Nephron progenitor cell (in vitro differentiated cells): ENCODE data around the gene SLC4A5.

Experiments
- DNase-seq: peaks from one replicate; pipeline ENCODE4 v3.0.0; 2021
- H3K27ac Mint-ChIP-seq: 2 replicates; pipeline ENCODE4 v1.8.0; 2021; ENCODE audit warnings: mild to moderate bottlenecking, moderate library complexity, mixed read lengths
- H3K27me3 Mint-ChIP-seq: 2 replicates; pipeline ENCODE4 v1.8.0; 2021; ENCODE audit warnings: mild to moderate bottlenecking, low read depth, mixed read lengths; ENCODE audit not compliant: poor library complexity
- H3K36me3 Mint-ChIP-seq: 2 replicates; pipeline ENCODE4 v1.8.0; 2021; ENCODE audit warnings: low read depth, mixed read lengths
- H3K4me1 Mint-ChIP-seq: 2 replicates; pipeline ENCODE4 v1.8.0; 2021; ENCODE audit warnings: mixed read lengths
- H3K4me3 Mint-ChIP-seq: 2 replicates; pipeline ENCODE4 v1.8.0; 2021; ENCODE audit warnings: mild to moderate bottlenecking, moderate library complexity, mixed read lengths
- H3K9me3 Mint-ChIP-seq: 2 replicates; pipeline ENCODE4 v1.8.0; 2021; ENCODE audit warnings: mild to moderate bottlenecking, moderate library complexity, mixed read lengths
- TF ChIP-seq, protein P1 (sequence below): fragments of 200-600 bp; sonication (generic); IDR thresholded peaks from 2 replicates; pipeline ENCODE4 v1.5.0; 2021; ENCODE audit warnings: antibody characterized with exemption

SLC4A5 gene, protein sequence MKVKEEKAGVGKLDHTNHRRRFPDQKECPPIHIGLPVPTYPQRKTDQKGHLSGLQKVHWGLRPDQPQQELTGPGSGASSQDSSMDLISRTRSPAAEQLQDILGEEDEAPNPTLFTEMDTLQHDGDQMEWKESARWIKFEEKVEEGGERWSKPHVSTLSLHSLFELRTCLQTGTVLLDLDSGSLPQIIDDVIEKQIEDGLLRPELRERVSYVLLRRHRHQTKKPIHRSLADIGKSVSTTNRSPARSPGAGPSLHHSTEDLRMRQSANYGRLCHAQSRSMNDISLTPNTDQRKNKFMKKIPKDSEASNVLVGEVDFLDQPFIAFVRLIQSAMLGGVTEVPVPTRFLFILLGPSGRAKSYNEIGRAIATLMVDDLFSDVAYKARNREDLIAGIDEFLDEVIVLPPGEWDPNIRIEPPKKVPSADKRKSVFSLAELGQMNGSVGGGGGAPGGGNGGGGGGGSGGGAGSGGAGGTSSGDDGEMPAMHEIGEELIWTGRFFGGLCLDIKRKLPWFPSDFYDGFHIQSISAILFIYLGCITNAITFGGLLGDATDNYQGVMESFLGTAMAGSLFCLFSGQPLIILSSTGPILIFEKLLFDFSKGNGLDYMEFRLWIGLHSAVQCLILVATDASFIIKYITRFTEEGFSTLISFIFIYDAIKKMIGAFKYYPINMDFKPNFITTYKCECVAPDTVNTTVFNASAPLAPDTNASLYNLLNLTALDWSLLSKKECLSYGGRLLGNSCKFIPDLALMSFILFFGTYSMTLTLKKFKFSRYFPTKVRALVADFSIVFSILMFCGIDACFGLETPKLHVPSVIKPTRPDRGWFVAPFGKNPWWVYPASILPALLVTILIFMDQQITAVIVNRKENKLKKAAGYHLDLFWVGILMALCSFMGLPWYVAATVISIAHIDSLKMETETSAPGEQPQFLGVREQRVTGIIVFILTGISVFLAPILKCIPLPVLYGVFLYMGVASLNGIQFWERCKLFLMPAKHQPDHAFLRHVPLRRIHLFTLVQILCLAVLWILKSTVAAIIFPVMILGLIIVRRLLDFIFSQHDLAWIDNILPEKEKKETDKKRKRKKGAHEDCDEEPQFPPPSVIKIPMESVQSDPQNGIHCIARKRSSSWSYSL

DNA sequence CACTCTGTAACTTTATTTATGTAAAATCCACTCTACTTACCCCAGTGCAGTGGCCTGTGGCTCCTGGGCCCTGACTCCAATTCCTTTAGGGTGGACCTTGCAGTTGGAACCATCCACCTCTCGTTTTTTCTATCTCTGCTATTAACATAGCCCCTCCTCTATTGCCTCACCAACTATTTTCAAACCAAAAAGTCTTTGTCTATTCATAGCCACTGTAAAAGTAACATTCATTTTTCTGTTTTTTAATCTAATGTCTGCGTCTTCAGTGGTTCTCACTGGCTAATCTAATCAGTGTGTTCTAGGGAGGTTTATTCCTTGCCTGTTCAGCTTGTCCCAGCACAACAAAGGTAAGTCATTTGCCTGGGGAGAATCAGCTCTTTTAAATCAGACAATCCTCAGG lies at the start of gene SLC4A5:
SLC4A5 (minus strand) TSS at position 101 of the 400 bp plus-strand sequence. CDS start 28,393 bp downstream, outside the sequence.
- Mint-ChIP-seq H3K36me3 (no peaks in the 10 kb centered on the region), H3K9me3 (no peaks in the 10 kb centered on the region), H3K4me3 (no peak within 1 kb of the TSS), H3K4me1 (no peaks in the 10 kb centered on the region), H3K27ac (no peak within 1 kb of the TSS), H3K27me3 (peaks cover 23% of the 10 kb centered on the region)
- TF ChIP-seq, protein P1, sequence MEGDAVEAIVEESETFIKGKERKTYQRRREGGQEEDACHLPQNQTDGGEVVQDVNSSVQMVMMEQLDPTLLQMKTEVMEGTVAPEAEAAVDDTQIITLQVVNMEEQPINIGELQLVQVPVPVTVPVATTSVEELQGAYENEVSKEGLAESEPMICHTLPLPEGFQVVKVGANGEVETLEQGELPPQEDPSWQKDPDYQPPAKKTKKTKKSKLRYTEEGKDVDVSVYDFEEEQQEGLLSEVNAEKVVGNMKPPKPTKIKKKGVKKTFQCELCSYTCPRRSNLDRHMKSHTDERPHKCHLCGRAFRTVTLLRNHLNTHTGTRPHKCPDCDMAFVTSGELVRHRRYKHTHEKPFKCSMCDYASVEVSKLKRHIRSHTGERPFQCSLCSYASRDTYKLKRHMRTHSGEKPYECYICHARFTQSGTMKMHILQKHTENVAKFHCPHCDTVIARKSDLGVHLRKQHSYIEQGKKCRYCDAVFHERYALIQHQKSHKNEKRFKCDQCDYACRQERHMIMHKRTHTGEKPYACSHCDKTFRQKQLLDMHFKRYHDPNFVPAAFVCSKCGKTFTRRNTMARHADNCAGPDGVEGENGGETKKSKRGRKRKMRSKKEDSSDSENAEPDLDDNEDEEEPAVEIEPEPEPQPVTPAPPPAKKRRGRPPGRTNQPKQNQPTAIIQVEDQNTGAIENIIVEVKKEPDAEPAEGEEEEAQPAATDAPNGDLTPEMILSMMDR = no peak
- no peak for DNase-seq

DNA sequence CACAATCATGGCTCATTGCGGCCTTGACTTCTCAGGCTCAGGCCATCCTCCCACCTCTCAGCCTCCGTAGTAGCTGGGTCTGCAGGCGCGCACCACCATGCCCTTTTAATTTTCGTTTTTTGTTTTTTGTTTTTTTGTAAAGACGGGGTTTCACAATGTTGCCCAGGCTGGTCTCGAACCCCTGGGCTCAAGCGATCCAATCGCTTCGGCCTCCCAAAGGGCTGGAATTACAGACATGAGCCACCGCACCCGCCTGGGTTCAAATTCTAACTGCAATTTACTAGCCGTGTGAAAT lies 49.2 kb upstream of the SLC4A5 start:
- Mint-ChIP-seq H3K9me3 (no peaks in the 10 kb centered on the region), H3K36me3 (no peaks in the 10 kb centered on the region), H3K4me1 (peaks cover 5% of the 10 kb centered on the region), H3K27me3 (peaks cover 18% of the 10 kb centered on the region), H3K4me3 (peak overlapping the region; percentile 17), H3K27ac (no peak overlapping the region)
- no peak for DNase-seq
- TF ChIP-seq, protein P1 = no peak

DNA sequence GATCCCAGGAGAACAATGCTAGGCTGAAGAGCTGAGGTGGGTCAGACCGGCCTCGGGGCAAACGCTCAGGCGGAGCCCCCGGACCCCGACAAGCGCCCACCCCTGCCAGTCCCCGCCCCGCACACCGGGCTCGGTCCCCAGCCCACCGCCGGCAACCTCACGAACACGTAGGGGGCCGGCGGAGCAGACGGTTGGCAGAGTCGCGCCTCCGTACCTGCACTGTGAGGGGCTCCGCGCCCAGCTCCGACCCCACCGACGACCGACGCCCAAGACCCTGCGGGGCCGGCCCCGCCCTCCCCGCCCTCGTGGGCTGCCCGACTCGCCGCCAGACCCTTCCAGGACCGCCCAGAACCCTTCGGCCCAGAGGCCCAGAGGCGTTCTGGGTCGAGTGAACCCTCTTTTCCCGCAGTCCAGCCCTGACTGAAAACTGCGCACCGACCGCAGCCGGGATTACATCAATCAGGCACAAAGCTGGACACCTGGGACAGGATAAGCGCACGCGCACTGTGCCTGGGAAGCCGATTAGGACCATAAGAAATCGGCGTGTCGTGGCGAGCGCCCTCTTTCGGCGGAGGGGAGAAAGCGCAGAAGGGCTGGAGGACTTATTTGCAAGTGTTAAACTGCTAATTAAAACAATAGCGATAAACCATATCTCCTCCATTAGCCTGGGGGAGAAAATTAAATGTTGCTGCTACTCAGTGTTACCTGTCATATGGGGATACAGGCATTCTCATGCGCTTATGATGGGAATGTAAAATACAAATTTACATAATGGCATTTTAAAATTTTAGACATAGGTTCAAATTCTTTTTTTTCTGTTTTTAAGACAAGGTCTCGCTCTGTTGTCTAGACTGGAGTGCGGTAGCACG lies 48.6 kb upstream of the SLC4A5 start:
- Mint-ChIP-seq H3K27ac (peak overlapping the region; percentile 100), H3K27me3 (peaks cover 18% of the 10 kb centered on the region), H3K9me3 (no peaks in the 10 kb centered on the region), H3K4me1 (peaks cover 5% of the 10 kb centered on the region), H3K4me3 (no peak overlapping the region), H3K36me3 (no peaks in the 10 kb centered on the region)
- DNase-seq = peak; percentile 96
- TF ChIP-seq, protein P1 = peak; percentile 97

DNA sequence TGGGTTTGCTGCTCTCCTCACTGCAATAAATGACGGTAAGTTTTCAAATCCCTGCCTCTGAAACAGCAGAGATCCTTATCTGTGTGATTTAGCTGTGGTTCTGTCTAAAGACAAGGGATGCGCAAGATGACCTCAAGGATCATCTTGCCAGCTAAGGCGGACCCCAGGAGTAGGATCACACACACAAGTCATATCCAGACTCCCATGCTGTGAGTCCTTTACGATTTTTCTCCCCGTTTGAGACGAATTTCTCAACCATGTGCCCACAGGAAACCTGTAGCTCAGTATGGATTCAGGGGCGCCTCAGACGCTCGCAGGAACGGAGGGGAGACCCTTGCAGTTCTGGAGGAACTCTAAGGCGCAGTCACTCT lies 48.0 kb upstream of the SLC4A5 start:
- no peak for DNase-seq
- Mint-ChIP-seq H3K4me3 (no peak overlapping the region), H3K27me3 (peaks cover 18% of the 10 kb centered on the region), H3K36me3 (no peaks in the 10 kb centered on the region), H3K9me3 (no peaks in the 10 kb centered on the region), H3K4me1 (peaks cover 5% of the 10 kb centered on the region), H3K27ac (peak overlapping the region; percentile 97)
- TF ChIP-seq, protein P1 = no peak

DNA sequence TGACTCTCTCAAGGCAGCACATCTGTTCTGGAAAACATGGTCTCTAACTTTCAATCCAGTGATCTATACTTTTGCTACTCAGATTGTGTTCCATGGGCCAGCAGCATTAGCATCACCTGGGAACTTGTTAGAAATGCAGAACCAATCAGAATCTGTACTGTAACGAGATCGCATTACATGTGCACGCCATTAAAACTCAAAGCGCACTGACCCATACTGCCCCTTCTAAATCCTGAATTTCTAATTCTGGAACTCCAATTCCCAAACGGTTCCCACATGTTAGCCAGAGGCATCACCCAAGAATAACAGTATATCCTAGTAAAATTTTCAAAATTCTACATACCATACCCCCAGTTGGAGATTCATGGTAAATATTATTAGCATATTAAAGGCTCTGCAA lies 47.4 kb upstream of the SLC4A5 start:
- H3K9me3 Mint-ChIP-seq = no peaks in the 10 kb centered on the region
- peaks cover 5% of the 10 kb centered on the region for H3K4me1 Mint-ChIP-seq
- H3K27ac Mint-ChIP-seq = no peak overlapping the region
- H3K36me3 Mint-ChIP-seq = no peaks in the 10 kb centered on the region
- TF ChIP-seq, protein P1 = no peak
- DNase-seq = no peak
- no peak overlapping the region for H3K4me3 Mint-ChIP-seq
- H3K27me3 Mint-ChIP-seq = peaks cover 18% of the 10 kb centered on the region
